HG02623 (cell line): ENCODE results near the gene DAB2IP.
"Not testable (repeated sequence)": the region's sequence is repeated elsewhere in the genome, so short reads cannot be mapped to it uniquely, and the experiment has no call there.

ENCODE experiments used
- ATAC-seq: cut with Tn5 transposase; IDR thresholded peaks from one replicate; pipeline ENCODE4 v1.9.1; 2021; ENCODE audit warnings: moderate library complexity; ENCODE audit not compliant: unreplicated experiment

The DAB2IP gene

GRCh38 chr9:121643473-121643872, 8.0 kb upstream of the DAB2IP start:
- ATAC-seq = no peak

- not testable (repeated sequence) for ATAC-seq
Observed at GRCh38 chr9:121644040-121644439, 7.4 kb upstream of the DAB2IP start.

GRCh38 chr9:121645003-121645402, 6.4 kb upstream of the DAB2IP start:
- ATAC-seq = no peak

GRCh38 chr9:121645853-121646807, 5.3 kb upstream of the DAB2IP start:
- no peak for ATAC-seq

GRCh38 chr9:121646992-121647391, 4.4 kb upstream of the DAB2IP start:
- ATAC-seq = no peak

- ATAC-seq = no peak
Observed at GRCh38 chr9:121648172-121648571, 3.3 kb upstream of the DAB2IP start.

- ATAC-seq = no peak
Observed at GRCh38 chr9:121648799-121649198, 2.6 kb upstream of the DAB2IP start.

GRCh38 chr9:121649476-121650216, 1.8 kb upstream of the DAB2IP start:
- ATAC-seq = no peak

- ATAC-seq = no peak
Observed at GRCh38 chr9:121650217-121651007, 1.0 kb upstream of the DAB2IP start.

- ATAC-seq = no peak
Observed at GRCh38 chr9:121651008-121651294, 483 bp upstream of the DAB2IP start.

- ATAC-seq = no peak
Observed at GRCh38 chr9:121652021-121652837, 795 bp downstream of the DAB2IP start.

GRCh38 chr9:121652838-121653231, 1.4 kb downstream of the DAB2IP start:
- no peak for ATAC-seq

GRCh38 chr9:121654499-121655140, 3.2 kb downstream of the DAB2IP start:
- ATAC-seq = no peak

GRCh38 chr9:121655231-121655755, 3.9 kb downstream of the DAB2IP start:
- ATAC-seq = no peak

GRCh38 chr9:121656941-121657470, 5.6 kb downstream of the DAB2IP start:
- no peak for ATAC-seq

GRCh38 chr9:121658166-121658565, 6.7 kb downstream of the DAB2IP start:
- ATAC-seq = no peak

- no peak for ATAC-seq
Observed at GRCh38 chr9:121658591-121658990, 7.2 kb downstream of the DAB2IP start.

GRCh38 chr9:121660367-121660766, 8.9 kb downstream of the DAB2IP start:
- no peak for ATAC-seq

GRCh38 chr9:121660876-121661275, 9.4 kb downstream of the DAB2IP start:
- ATAC-seq = no peak

- no peak for ATAC-seq
Observed at GRCh38 chr9:121661328-121661727, 9.9 kb downstream of the DAB2IP start.
